Sciatic nerve (tissue), 2 donors: ENCODE data around the gene MRTFB. TPM values are rescaled to one million over a fixed set of nuclear protein-coding genes. Genes with fewer than 3 reads are reported as not detected.
A peak's percentile ranks its signal among the peaks of the same experiment; 100 is the strongest.

Experiments used
- ATAC-seq: fragments of 200-7000 bp; cut with Tn5 transposase; one replicate; pipeline ENCODE4 v1.9.1; 2020; ENCODE audit warnings: mild to moderate bottlenecking, moderate library complexity
- DNase-seq: peaks from one replicate; pipeline ENCODE4 v3.0.0-alpha.2; 2020; ENCODE audit warnings: low spot score
- intact Hi-C: fragments of 100-400 bp; cut with DNase I; formaldehyde crosslinking; loops from one replicate; pipeline ENCODE4 v1.14.2; 2022
- total RNA-seq: library from RNA; stranded (reverse); fragmentation: NEBNext Ultra II Directional; extraction: Animal tissue kit (Norgen Biotek cat#: 25700); gene quantifications from one replicate; pipeline ENCODE4 v1.2.1, GENCODE V29; 2021
- donor health status: DM: no; HTN: no; CAD: no.
- donor health status: DM: no; HTN: no; CAD: no.

The MRTFB gene
- total RNA-seq, 1 donor from 2014 or later: 72.0 TPM

DNA sequence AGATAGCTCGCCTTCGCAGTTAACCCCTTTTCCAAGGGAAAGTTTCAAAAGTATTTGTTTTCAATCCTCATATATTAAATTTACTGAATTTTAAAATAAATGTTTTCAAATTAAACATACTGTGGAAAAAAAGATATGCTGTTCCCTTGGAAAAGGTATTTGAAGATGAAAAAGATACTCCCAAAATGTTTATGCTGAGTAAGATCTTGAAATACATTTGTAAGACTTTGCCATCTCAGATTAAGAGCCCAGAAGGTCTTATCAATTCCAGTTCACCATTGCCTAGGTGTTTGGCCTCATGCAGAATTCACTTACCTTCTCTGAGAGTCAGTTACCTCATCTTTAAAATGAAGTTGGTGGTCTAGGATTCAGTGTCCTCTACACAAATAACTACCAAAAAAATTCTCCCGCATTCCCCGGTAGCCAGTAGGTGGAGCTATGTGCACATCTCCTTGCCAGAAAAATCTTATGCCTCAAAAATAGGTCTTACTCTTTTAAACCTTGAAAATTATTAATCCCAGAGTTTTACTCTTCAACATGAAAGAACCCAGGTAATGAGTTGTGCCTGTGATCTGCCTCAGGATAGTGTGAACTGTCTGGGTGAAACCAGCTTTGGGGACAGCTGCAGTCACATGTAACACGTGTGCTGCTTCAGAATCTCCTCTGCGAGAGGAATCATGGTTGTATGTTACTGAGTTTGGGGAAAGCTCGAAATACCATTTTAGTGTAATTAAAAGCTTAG lies 178.3 kb downstream of the MRTFB start:
- intact Hi-C loops: loop anchor here (5.0 kb wide), 1 partner anchor 283 kb away; no protein-coding TSS in a partner anchor
- ATAC-seq (peak; percentile 30), DNase-seq (no peak)

- intact Hi-C loops: no loop called here
- DNase-seq (no peak), ATAC-seq (no peak)
These were observed 180.3 kb downstream of the MRTFB start for GRCh38 chr16:14251419-14251818.

DNA sequence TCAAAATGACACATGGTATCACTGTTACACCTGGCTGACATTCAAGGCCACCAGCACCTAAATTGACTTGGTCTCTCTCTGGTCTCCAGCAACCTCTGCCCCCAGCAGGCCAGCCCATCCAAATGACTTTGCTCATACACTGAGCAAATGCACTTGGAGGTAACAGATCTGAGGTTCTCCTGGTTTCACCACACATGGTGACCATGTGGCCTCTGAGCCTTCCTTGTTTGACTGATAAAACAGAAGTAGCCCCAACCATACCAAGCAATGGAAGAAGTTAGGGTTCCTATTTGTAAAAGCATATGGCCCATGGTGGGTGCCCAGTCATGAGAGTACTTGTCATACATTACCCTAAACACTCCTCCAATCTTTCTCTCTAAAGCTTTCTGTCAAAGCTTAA lies 181.7 kb downstream of the MRTFB start:
- ATAC-seq (no peak), DNase-seq (no peak)
- intact Hi-C loops: no loop called here

DNA sequence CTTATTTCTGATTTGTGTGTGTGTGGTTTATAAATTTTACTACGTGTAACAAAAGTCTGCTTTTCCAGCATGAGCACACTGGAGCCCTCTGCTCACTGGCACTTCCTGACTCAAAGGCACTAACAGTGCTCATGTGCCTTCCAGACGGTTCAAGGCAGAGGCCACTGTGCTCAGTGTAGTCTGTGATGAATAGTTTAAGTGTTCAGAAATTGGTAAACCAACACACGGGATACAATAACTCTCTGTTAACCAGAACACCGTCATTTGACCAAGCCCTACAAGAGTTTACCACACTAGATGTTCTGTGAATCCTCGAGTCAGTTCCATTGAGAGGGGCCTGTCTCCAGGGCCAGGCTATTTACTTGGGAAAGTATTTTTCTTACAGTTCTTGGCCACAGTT lies 191.9 kb downstream of the MRTFB start:
- no peak for ATAC-seq
- no peak for DNase-seq
- intact Hi-C loops: no loop called here

GRCh38 chr16:14263769-14264168 lies 192.7 kb downstream of the MRTFB start:
- ATAC-seq (no peak), DNase-seq (no peak)
- intact Hi-C loops: no loop called here

GRCh38 chr16:14264327-14264943 lies 193.3 kb downstream of the MRTFB start:
- intact Hi-C loops: no loop called here
- ATAC-seq: no peak
- DNase-seq: no peak

- ATAC-seq (no peak), DNase-seq (no peak)
- intact Hi-C loops: no loop called here
These were observed 197.0 kb downstream of the MRTFB start for GRCh38 chr16:14268073-14268472.

- intact Hi-C loops: no loop called here
- ATAC-seq (no peak), DNase-seq (no peak)
These were observed 204.8 kb downstream of the MRTFB start for GRCh38 chr16:14275934-14276333.

DNA sequence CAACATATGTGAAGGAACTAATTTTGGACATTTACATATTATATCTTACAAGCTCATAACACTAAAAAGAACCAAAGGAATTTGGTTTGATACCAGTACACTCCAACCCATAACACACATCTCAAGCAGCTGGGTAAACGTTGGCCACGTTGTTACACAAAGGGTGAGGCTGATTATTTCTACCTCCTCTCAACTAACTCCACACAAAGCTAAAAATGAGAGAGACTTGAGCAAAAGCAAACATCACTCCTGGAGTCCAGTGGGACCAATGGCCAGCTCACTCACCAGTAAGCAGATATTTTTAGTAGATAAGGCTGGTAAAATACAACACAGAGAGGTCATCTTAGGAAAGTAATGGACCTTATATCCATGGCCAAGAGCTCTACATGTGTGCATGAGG lies 207.6 kb downstream of the MRTFB start:
- DNase-seq (no peak), ATAC-seq (no peak)
- intact Hi-C loops: no loop called here

GRCh38 chr16:14280541-14280940 lies 209.4 kb downstream of the MRTFB start:
- intact Hi-C loops: loop anchor here (10.0 kb wide), 1 partner anchor 254 kb away; no protein-coding TSS in a partner anchor
- ATAC-seq: no peak
- no peak for DNase-seq

- DNase-seq: no peak
- no peak for ATAC-seq
- intact Hi-C loops: loop anchor here (10.0 kb wide), 1 partner anchor 251 kb away; no protein-coding TSS in a partner anchor
These were observed 212.7 kb downstream of the MRTFB start for GRCh38 chr16:14283786-14284185.

DNA sequence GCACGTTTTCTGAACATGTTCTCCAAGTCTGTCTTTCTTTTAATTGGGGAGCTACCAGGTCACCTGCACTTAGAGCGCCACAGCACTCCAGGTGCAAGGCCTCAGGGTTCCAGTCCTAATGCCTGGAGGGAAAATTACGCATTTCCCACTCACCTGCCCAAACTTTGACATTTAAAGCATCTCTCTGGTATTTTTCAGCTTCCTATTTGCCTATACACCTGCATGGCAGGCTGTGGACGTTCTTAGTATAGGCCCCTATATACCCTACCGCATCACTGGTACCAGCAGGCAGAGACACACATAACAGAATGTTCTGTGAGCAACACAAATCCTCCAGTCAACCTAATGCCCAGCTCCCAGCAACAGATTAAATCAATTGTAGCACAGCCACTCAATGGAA lies 213.3 kb downstream of the MRTFB start:
- no peak for ATAC-seq
- intact Hi-C loops: loop anchor here (10.0 kb wide), 1 partner anchor 250 kb away; no protein-coding TSS in a partner anchor
- DNase-seq: no peak

- ATAC-seq (peak; percentile 63), DNase-seq (no peak)
- intact Hi-C loops: loop anchor here (10.0 kb wide), 1 partner anchor 250 kb away; no protein-coding TSS in a partner anchor
These were observed 213.9 kb downstream of the MRTFB start for GRCh38 chr16:14284930-14285512.

DNA sequence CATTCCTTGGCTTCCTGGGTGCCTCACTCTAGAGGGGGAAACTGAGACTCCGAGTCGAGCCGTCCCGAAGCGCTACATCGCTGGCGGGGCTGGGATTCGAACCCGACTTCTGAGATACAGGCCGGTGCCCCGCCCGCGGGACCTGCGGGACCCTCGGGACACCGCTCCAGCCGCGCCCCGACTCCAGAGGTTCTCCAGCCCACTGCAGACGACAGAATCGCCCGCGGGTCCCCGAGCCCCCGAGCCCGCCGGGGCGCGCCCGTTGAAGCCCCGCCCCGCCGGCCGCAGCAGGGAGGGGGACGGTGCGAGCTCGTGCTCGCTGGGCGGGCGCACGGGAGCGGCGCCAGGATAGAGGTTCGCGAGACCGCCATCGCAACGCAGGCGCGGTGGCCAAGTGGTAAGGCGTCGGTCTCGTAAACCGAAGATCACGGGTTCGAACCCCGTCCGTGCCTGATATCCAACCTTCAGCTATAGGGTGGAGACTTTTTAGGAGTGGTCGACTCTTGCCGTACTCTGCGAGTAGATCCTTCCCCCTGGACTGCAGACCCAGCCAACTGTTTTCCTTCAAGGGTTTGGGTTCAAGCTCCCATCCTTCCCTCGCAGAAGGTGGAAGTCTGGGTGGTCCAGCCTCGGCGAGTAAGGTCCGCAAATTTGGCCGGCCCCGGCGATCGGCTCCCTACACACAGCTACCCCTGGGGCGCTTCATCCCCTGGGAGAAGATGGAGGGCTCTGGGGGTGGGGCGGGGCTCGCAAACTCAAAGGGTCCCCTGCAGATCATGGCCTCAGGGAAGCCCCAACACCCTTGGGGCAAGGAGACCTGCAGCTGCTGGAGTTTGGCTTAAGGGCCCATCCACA lies 214.6 kb downstream of the MRTFB start:
- peak; percentile 97 for DNase-seq
- intact Hi-C loops: loop anchor here (10.0 kb wide), 1 partner anchor 249 kb away; no protein-coding TSS in a partner anchor
- ATAC-seq: peak; percentile 95

DNA sequence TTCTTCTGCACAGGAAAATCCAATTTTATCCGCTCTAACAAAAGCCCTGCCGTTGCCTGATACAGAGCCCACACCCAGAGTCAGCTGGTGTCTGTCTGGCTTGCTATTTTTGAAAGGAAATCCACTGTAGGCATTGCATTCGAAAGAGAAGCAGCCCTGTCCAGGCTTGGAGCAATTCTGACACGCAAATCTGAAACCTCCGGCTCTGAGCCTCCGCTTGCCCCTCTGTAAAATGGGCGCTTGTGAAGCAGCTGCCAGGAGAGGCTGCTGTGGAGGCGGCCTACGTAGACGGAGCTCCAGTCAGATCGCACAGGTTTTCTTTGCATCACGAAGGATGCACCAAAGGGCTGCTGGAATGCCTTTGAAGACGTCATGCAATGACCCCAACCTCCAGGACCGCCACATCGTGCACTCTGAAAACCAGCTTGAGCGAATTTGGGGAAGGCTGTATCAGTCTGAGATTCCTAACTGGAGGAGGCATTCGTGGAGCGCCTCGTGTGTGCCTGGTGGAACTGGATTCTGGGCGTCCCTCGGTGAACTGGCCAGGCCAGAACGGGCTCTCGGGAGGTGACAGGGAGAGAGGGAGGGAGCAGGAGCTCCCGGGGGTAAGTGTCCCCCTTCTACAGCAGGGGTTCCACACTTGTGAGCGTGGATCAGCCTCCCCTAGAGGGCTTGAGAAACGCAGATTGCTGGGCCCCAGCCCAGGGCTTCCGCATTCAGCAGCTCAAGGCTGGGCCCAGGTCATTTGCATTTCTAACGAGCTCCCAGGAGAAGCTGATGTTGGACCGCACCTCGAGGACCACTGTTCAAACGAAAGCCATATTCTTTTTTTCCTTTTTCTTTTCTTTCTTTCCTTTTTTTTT lies 215.5 kb downstream of the MRTFB start:
- DNase-seq: no peak
- ATAC-seq: peak; percentile 76
- intact Hi-C loops: loop anchor here (10.0 kb wide), 1 partner anchor 248 kb away; no protein-coding TSS in a partner anchor

DNA sequence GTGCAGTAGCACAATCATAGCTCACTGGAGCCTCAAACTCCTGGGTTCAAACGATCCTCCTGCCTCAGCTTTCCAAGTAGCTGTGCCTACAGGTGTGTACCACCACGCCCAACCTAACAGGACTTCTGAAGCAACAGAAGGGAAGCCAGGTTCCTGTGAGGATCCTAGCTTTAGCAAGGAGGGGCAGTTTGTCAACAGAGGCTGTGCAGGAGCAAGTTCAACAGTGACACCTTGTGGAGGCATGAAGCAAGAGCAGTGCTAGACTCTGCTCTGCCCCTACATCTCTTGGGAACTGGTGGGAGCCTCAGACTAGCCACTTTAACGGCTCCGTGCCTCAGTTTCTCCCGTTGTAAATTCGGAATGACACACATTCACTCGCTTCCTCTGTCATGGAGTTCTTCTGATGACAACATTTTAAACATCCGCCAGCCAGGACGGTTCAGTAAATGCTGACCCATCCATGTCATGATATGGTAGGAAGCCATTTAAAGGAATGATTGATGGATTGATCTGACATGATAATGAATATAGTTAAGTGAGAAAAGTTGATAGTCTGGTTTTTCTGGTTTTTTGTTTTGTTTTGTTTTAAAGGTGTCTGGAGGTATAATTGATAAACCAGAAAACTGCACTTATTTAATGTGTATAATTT lies 218.7 kb downstream of the MRTFB start:
- intact Hi-C loops: loop anchor here (10.0 kb wide), 1 partner anchor 245 kb away; no protein-coding TSS in a partner anchor
- no peak for ATAC-seq

GRCh38 chr16:14291286-14291685 lies 220.2 kb downstream of the MRTFB start:
- DNase-seq: no peak
- no peak for ATAC-seq
- intact Hi-C loops: no loop called here

More for the DNA sequence above, 218.7 kb downstream of the MRTFB start:
- DNase-seq: no peak
